ENCODE results near the gene ESRRA.
A peak's percentile ranks its signal among the peaks of the same experiment; 100 is the strongest.

The ESRRA gene

DNA sequence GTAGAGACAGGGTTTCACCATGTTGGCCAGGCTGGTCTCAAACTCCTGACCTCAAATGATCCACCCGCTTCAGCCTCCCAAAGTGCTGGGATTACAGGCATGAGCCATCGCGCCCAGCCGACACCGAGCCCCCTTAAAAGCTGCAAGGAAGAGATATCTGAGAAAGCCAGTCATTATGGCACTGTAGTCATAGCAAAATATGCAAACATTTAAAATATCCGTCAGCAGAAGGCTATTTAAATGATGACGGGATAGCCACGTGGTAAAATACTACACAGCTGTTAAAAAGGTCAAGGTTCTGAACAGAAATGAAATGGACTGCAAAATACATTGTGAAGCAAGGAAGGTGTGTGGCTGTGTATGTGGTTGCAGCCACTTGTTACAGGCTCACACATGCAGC is 28.2 kb downstream of the ESRRA start:
- peak; percentile 41 for DNase-seq

DNA sequence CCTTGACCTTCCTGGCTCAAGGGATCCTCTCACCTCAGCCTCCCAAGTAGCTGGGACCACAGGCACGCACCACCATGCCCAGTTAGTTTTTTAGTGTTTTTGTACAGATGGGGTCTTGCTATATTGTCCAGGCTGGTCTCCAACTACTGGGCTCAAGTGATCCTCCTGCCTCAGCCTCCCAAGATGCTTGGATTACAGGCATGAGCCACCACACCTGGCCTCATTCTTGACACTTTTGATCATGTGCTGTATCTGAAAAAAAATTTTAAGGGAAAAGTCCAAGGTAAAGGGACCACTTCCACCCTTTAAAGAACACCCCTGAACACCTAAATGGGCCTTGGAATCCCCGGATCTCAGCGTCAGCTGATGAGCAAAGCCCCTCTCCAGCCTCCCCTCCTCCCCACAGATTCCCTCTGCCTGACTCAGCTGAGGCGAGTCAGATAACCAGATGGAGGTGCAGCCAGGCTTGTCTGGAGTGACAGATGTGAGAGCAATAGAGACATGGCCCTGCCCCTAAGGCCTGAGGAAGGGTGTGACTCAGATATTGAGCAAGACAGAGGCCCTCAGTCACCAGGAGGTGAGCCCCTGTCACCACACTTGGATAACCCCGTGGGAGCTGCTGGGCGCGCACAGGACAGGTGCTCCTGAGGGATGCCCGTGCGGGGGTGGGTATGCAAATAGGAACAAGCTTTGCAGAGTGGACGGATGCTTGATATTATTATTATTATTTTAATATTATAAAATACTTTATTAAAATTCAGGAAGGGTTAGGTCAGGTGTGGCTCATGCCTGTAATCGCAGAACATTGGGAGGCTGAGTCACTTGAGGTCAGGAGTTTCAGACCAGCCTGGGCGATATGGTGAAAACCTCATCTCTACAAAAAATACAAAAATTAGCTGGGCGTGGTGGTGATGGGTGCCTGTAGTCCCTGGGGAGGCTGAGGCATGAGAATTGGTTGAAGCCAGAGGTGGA is 29.7 kb downstream of the ESRRA start:
- DNase-seq, result peak; percentile 98

DNA sequence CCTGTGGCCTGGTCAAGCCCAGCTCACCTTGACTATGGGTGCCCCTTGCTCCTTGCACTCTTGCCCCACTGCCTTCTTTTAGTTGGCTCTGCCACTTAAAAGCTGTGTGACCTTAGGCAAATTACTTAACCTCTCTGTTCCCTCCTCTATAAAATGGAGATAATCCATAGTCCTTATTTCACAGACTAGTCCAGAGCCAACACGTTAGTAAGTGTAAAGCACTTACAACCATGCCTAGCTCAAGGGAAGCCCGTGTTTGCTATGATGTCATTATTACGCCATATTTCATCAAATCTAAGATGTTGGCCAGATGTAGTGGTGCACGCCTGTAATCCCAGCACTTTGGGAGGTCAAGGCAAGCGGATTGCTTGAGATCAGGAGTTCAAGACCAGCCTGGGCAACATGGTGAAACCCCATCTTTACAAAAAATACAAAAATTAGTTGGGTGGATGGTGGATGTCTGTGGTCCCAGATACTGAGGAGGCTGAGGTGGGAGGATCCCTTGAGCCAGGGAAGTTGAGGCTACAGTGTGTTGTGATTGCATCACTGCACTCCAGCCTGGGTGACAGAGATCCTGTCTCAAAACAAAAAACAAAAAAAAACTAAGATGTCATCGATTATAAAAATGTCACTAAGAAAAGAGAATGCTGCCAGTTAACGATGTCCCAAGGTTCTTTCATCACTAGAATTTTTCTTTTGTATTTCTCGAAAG is 32.4 kb downstream of the ESRRA start:
- no peak for DNase-seq

DNA sequence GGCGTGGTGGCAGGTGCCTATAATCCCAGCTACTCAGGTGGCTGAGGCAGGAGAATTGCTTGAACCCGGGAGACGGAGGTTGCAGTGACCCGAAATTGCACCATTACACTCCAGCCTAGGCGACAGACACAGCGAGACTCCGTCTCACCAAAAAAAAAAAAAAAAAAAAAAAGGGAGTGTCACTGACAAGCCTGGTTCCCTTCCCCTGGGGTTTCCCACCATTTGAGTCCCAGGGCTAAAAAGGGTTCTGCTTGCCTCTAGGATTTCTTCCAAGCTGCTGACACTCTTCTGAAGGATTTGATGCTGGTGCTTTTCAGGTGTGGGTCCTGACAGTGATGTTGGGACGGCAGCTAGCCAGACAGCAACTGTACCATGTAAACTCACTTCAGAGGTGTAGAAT is 33.4 kb downstream of the ESRRA start:
- no peak for DNase-seq

DNA sequence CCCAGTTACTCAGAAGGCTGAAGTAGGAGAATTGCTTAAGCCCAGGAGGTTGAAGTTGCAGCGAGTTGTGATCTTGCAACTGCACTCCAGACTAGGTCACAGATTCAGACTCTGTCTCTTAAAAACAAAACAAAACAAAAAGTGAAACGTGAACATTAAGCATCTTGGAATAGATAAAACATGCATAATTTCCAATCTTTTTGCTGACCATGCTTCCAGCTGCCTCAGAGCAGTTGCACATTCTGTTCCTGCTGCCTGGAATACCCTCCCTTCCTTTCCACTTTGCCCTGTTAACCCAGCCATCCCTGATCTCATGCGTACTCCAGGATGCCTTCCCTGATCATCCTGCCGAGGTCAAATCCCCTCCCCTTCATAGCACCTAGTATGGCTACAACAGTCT is 34.0 kb downstream of the ESRRA start:
- no peak for DNase-seq

DNA sequence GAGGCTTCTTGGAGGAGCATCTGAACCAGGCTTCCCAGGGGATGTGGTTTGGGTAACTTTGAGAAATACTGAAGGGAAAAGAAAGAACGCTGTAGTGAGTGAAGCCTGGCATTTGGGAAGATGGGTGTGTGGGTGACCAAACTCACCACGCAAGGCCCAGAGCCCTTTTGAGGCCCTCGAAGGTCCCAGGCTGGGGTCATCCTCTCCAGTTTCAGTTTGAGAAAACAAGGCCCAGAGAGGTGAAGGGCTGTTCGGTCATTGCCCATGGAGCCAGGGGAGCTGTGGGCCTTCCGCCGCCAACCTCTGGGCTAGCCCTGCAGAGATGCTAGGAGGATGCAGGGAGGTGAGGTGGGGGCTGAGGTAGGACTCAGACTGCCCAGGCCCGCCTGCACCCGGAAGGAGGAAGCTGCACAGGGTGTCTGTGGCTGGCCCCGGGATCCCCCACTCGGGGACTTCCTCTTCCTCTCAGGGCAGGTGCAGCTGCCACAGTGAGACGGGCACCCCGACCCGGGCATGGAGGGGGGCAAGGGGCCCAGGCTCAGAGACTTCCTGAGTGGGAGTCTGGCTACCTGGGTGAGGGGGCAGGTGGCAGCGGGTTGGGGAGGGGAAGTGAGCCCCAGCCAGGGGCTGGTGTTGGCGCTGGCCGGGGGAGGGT is 34.6 kb downstream of the ESRRA start, which contains the start of gene CCDC88B:
TSS of gene CCDC88B (plus strand) at position 451 of the 655 bp plus-strand sequence. CDS start at position 514, 63 bp downstream.
- peak; percentile 86 for DNase-seq

DNA sequence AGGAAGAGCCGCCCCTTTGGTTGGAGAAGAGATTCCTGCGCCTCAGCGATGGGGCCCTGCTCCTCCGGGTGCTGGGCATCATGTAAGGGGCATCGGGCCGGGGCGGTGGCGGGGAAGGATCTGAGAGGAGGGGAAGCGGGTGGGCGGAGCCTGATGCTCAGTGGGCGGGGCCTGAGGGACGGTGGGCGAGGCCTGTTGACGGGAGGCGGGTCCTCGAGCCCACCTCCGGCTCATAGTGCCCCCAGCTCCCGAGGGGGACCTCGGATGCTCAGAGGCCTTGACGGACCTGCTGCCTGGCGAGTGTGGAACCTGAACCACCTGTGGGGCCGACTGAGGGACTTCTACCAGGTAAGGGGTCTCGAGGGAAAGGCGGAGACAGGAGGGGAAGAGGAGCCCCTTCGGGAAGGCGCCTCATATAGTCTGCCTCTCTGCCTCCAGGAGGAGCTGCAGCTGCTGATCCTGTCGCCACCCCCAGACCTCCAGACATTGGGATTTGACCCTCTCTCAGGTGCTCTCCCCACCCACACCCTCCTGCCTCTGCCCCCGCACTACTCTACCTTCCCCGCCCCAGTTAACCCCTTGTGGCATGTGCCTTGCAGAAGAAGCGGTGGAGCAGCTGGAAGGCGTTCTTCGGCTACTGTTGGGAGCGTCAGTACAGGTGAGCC is 35.5 kb downstream of the ESRRA start:
- peak; percentile 80 for DNase-seq

DNA sequence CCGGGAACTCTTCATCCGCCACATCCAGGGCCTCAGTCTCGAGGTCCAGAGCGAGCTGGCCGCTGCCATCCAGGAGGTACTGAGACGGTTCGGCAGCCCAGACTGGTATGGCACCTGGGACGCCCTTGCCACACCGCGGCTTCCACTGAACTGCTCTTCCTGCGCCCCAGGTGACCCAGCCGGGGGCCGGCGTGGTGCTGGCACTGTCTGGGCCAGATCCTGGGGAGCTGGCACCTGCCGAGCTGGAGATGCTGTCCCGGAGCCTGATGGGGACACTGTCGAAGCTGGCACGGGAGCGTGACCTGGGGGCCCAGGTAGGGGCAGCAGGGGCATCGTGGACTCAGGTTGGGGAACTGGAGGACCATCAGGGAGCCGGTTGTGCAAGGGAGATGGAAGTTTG is 36.1 kb downstream of the ESRRA start:
- DNase-seq, result no peak

DNA sequence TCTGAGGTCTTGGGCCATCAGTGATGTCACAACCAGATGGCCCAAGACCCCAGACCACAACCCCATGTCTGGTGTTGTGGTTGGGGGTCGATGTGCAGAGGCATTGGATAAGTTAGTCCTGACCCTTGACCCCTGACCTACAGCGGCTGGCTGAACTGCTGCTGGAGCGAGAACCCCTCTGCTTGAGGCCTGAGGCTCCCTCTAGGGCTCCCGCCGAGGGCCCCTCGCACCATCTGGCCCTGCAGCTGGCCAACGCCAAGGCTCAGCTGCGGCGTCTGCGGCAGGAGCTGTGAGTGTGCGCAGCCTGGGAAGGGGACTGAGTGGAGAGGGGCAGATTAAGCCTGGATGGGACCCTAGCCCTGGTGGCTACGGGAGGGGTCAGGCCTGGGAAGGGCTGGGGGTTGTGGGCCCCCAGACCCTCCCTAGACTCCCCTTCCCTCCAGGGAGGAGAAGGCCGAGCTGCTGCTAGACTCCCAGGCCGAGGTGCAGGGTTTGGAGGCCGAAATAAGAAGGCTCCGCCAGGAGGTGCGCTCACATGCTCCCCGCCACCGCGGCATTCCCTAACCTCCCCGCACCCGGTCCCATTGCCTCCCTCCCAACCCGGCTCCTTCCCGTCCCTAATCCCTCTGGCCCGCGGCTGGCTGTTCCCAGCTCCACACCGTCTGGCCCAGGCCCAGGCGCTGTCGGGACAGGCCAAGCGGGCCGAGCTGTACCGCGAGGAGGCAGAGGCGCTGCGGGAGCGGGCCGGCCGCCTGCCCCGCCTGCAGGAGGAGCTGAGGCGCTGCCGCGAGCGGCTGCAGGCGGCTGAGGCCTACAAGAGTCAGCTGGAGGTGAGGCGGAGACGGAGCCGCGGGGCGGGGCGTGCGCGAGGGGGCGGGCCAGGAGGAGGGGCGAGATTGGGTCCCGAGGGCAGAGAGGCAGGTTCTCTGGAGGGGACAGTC is 36.8 kb downstream of the ESRRA start:
- DNase-seq, result peak; percentile 96

DNA sequence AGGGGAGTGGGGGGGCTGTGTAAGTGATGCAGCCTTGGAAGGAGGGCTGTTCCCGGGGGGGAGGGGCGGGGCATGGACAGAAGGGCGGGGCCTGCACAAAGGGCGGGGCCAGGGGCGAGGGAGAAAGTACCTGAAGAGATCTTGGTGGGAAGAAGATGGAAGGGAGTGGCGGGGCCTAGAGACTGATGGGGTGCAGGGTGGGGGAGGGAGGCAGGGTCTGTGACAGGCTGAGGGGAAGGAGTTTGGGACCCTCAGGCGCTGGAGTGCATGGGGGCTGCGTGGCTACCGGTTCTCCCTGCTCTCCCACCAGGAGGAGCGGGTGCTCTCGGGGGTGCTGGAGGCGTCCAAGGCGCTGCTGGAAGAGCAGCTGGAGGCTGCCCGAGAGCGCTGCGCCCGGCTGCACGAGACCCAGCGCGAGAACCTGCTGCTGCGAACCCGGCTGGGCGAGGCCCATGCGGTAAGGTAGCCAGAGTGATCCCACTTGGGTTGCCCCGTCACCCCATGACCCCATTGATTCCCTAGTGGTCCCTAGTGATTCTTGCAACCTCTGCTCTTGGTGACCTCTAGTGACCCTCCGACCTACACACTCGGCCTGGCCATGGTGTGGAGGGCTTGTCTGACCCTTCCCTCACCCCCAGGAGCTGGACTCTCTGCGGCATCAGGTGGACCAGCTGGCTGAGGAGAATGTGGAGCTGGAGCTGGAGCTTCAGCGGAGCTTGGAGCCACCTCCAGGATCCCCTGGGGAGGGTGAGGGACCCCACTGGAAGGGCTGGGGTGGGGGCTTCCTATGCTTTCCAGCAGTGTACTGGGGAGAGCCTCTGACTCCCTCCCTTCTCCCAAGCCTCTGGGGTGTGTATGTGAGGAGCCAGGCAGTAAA is 37.8 kb downstream of the ESRRA start:
- no peak for DNase-seq

DNA sequence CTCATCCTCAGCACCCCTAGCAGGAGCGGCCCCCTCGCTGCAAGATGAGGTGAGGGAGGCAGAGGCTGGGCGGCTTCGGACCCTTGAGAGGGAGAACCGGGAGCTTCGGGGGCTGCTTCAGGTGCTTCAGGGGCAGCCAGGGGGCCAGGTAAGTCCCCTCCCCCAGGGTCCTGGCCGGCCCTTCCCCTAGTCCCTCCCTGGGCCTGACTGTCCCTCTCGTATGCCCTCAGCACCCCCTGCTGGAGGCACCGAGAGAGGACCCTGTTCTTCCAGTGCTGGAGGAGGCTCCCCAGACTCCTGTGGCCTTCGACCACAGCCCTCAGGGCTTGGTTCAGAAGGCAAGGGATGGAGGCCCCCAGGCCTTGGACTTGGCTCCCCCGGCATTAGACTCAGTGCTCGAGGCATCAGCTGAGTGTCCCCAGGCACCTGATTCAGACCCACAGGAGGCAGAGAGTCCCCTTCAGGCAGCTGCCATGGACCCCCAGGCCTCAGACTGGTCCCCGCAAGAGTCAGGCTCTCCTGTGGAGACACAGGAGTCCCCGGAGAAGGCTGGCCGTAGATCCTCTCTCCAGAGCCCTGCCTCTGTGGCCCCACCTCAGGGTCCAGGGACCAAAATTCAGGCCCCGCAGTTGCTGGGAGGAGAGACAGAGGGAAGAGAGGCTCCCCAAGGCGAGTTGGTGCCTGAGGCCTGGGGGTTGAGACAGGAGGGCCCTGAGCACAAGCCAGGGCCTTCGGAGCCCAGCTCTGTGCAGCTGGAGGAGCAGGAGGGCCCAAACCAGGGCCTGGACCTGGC is 38.6 kb downstream of the ESRRA start:
- DNase-seq, result peak; percentile 68

DNA sequence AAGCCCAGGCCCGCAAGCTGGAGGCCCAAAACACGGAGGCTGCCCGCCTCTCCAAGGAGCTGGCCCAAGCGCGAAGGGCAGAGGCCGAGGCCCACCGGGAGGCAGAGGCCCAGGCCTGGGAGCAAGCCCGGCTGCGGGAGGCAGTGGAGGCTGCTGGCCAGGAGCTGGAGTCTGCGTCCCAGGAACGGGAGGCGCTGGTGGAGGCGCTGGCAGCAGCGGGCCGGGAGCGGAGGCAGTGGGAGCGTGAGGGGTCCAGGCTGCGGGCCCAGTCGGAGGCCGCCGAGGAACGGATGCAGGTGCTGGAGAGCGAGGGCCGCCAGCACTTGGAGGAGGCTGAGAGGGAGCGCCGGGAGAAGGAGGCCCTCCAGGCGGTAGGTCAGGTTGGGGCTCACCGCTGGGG is 39.5 kb downstream of the ESRRA start:
- no peak for DNase-seq

DNA sequence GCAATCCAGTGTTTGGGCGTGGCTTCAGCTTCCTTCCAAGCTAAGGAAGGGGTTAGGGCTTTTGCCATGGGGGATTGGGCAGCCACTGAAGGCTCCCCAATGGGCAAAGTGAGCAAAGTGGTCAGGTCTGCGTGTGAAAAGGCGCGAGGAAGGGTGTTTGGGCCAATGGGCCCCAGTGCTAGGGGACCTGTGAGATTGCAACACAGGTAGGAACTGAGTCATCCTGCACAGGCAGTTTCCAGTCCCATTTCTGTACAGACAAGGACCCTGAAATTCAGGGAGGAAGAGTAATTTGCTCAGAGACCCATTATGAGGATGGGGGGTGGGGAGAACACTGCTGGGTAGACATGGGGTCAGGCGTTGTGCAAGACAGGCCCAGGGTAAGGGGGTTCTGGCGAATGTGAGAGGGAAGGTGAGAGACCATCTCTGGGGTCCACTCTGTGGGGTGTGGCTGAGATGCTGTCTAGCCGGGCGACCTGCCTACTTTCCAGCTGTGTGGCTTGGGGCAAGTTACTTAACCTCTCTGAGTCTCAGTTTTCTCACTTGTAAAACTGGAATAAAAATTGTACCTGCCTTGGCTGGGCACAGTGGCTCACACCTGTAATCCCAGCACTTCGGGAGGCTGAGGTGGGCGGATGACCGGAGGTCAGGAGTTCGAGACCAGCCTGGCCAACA is 42.0 kb downstream of the ESRRA start:
- peak; percentile 40 for DNase-seq

DNA sequence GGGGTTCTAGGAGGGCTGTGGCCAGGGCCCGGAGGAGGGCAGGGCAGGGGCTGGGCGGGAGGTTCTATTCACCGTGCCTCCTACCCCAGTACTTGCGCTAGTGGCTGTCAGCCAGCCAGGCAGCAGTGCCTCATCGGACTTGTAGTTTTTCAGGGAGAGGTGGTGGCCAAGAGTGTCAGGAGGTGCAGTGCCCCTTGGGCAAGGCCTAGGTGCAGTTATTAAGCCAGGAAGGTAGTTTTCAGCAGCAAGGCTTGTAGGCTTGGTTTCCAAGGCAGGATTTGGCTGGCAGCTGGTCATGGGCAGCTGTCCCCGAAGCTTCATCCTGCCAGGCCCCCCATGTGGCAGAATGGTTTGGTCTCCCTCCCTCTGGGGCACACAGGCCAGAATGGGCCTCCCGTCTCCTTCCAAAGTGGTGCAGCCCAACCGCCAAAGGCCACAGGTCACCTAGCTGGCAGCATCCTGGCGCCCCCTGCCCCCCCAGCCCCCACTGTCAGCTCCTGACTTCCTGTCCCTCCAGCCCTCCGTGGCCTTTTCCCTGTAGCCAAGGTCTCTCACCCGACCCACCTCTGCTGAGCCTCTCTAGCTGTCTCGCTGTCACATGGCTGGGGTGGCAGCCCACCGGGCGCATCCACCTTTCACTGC is 43.2 kb downstream of the ESRRA start:
- DNase-seq, result no peak

DNA sequence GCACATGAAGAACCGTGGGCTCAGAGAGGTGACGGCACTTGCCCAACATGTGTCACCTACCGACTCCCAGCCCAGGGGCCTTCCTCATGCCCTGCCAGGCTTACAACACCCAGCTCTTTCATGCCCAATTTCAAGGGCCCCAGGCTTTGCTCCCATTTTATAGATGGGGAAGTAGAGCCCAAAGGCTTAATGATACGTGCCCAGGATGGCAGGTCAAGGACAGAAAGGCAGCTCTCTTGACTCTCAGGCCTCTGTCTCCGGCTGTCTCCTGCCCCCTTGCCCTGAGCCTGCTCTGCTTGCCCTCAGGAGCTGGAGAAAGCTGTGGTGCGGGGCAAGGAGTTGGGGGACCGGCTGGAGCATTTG is 43.7 kb downstream of the ESRRA start:
- no peak for DNase-seq

DNA sequence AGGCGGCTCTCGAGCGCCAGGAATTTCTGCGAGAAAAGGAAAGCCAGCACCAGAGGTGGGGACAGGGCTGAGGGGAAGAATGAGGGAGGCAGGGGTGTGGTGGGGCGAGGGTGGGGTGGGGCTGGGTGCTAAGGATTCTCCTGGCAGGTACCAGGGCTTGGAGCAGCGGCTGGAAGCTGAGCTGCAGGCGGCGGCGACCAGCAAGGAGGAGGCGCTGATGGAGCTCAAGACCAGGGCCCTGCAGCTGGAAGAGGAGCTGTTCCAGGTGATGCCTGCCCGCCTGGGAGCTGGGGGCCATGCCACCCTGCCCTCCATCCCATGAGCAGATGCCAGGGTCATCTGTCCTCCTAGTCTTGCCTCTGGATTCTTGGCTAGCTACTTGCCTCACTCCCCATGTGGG is 44.1 kb downstream of the ESRRA start:
- no peak for DNase-seq

DNA sequence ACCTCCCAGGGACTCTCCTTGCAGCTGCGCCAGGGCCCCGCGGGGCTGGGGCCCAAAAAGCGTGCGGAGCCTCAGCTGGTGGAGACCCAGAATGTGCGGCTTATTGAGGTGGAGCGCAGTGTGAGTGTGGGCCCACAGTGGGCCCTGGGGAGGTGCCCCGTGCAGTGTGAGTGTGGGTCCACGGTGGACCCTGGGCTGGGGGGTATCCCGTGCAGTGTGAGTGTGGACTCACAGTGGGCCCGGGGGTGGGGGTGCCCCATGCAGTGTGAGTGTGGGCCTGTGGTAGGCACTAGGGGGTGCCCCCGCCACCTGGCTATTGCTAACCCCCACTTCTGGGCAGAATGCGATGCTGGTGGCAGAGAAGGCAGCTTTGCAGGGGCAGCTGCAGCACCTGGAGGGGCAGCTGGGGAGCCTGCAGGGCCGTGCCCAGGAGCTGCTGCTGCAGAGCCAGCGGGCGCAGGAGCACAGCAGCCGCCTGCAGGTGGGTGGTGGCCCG is 45.9 kb downstream of the ESRRA start:
- DNase-seq, result no peak

Measured in hematopoietic multipotent progenitor cell treated with erythropoietin and hydrocortisone succinate and interleukin-3 and kit ligand, for 4 days (in vitro differentiated cells).